Activated CD4-positive, CD25-positive, alpha-beta regulatory T cell (primary cell): Measurements from ENCODE around the gene TOR1A.
"Not testable (repeated sequence)": the region's sequence is repeated elsewhere in the genome, so short reads cannot be mapped to it uniquely, and the experiment has no call there.

Experiments used
- DNase-seq, 4 experiments: peaks; one replicate each; lab custom pipeline; 2025; lab: John Stamatoyannopoulos, UW

TOR1A gene

DNA sequence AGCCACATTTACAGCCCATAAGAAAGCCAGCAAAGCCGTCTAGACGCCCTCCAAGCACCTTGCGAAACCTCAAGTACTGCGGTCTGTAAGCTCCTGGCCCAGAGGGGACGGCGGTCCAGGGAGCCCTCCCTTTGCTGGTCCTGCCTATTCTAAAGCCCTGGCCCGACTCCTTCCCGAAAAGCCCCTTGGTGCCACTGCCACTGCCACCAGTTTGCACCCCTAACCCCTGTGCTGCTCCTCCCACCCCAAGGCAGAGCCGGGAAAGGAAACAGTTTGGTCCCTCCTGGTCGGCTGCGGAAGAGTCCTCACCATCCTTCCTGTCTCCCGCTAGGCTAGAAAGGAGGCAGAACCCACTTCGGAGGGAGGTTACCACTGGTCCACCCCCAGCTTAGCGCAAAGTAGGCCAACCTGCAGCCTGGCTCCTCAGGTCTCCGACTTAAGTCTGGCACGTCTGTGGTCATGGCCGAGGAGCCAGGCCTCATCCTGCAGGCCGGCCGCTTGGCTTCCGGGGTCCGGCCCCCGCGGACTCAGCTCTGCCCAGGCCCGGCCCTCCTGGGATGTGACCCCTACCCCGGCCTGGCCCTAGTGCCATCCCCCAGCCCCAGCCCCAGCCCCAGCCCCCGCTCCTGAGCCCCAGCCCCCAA lies 916 bp downstream of the TOR1A start:
- no peak for DNase-seq

DNA sequence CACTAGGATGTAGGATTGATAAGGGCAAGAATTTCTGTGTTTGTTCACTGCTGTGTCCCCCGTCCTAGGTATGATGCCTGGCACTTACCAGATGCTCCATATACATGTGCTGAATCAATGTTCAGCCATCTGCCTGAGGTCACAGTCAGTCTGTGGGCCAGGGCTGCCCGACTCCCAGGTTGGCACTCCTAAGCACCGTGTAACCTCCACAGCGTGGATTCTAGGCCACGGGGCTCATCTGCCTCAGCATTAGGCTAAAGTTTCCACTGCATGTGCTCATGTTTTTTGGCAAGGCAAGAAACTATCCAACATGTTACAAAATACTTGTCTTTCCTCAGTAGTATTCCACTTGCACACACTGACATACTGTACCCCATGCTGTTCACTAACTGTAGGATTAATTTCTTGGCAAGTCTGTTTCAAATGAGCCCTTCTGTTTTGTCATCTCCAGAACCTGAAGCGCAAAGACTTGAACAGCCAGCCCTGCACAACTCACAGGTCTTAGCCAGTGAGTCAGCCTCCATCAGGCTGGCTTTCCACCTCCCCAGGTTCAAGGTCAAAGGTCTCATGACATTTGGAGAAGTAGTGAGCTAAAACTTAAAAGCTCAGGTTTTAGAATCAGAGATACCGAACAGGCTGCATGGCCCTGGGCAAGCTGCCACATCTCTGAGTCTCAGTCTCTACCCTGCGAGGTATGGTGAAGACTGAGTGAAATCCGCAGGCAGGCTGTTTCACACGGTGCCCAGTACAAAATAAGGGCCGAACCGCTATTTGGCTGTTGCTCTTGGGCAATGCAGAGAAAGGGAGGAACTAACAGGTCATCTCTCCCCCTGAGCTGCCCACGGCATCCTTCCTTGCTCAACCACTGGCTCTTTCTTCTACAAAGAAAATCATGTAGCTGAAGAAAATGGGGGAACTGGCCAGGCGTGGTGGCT lies 7.2 kb downstream of the TOR1A start:
- DNase-seq: no peak

DNA sequence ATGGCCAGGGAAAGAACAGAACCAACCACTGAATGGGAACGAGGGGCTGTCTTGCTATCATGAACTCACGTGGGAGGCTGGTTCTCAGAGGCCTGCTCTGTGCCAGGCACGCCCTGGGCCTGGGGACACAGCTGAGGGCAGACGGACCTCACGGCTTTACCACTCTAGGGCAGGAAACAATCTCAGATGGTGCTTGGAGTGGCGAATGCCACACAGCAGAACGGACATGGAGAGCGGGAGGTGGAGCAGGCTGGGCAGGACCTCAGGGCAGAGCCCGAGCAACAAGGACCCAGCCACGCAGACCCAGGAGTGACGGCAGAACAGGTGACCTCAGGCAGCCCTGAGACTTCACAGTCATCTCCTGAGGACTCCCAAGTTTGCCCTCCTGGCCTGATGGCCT lies 8.7 kb downstream of the TOR1A start:
- DNase-seq: no peak

DNA sequence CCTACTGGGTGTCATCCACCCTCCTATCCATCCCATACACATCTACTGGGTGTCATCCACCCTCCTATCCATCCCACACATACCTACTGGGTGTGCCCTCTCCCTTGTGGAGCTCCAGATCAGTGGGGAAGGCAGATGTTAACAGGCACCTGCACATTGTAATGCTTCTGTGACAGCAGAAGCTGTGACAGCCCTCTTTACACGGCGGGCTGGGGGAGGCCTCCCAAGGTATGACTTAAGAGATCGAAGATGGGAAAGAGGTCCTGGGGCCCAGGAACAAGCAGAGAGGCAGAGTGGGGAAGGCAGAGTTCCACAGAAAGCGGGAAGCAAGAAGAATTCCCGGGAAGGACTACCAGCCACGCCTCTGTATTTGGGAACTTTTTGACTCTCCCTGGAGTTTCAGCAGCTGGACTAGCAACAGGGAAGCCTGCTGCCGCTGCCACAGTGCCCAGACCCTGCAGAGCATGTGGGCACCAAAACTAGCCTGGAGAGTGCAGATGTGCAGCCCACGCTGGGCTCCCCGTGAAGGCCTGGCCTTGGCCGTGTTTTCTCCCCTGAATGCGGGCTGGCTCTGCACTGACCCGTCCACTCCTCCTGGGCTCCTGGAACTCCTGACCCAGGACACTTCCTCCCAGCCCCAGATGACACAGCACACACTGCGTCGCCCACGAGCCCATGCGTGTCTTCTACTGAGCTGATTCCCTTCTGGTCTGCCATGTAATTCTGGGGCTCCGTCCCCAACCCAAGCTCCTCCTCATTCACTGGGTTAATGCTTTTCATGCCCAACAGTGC lies 9.3 kb downstream of the TOR1A start:
- no peak for DNase-seq

DNA sequence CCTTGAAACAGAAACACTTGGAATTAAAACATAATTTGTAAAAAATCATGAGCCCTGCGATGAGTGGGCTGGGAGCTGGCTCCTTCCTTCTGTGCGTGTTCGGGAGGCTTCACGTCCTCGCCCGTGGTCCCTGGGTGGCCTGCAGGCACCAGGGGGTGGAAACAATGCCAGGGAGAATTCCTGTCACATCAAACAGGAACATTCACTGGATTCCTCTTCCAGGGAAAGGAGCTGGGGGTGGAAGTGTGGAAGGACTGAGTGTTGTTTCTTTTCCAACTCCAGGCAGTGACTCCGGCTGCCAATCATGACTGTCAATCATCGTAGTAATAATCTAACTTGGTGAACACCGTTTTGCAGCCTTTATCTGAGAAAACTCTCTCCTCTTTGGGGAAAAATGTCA lies 10.3 kb downstream of the TOR1A start:
- DNase-seq: no peak

DNA sequence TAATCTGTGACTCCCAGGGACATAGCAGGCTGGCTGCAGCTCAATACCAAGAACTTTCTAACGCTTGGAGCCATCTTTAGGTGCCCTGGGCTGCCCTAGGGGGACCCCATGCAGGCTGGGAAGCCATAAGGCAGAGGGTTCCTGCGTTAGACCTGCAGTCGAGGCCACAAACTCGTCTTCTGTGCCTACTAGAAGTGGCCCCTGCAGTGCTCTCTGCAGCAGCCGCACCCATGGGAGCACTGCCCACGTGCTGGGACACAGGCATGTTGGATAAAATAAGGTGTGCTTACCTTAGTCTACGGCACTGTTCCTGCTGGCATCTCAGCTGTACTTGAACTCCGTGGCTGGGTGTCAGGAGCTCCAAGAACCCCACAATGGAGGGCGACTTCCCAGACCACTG lies 11.6 kb downstream of the TOR1A start:
- DNase-seq: no peak

DNA sequence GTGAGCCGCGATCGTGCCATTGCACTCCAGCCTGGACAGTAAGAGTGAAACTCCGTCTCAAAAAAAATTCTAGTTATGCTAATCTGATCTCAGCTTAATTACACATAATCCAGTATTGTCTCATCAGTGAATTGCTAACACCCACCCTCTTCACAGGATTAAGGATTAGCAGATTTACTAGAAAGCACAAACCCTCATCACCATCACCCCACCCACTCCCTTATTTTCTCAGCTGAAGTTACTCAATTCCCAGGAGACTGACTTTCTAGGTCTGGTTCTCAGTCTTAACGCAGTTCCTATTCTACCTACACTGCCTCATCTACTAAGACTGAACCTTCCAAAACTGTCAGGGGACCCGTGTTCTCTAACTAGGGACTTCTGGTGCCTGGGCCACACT lies 12.0 kb downstream of the TOR1A start:
- DNase-seq: no peak

DNA sequence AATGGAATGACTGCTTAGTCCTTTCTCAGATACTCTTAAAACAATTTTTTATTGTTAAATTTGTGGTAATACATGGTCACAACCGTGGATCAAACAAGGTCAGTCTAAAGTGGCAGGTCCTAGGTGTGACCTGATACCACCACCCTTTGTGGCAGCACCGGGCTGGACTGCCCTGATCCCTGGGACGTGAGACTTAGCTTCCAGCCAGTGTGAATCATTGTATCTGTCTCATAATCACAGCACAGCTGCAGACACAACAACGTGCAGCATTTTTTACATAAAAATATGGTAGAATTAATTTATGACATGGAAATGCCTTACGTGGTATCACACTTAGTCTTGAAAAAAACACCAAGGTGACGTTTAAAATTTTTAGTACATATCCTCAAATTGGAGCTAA lies 13.1 kb downstream of the TOR1A start:
- DNase-seq: no peak

DNA sequence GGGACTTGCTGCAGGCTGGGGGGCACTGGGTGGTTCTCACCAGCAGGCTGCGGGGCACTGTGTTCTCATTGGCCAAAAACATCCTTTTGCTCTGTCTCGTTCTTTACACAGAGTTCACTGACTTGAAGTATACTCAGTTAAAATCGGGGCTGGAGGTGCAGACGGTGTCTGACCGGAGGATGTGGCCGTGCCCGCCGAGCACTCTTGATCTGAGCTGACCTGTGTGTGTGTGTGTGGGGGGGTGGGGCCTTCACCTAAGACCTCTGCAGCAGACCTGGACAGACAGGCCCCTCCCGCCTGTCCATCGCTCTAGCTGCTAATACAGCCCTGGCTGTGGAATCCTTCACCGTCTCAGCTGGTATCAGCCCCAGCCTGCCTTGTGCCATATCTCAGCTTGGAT lies 13.8 kb downstream of the TOR1A start:
- DNase-seq: no peak

DNA sequence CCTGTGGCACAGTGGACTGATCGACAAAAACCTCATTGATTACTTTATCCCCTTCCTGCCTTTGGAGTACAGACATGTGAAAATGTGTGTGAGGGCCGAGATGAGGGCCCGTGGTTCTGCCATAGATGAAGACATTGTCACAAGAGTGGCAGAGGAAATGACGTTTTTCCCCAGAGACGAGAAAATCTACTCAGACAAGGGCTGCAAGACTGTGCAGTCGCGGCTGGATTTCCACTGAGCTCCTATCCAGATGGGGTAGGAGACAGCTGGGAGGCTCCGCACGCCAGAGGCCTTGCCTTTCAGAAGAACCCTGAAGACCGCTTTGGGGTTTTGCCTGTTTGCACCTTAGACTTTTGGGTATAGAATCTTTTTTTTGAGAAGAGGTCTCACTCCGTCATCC lies 14.6 kb downstream of the TOR1A start:
- no peak for DNase-seq

DNA sequence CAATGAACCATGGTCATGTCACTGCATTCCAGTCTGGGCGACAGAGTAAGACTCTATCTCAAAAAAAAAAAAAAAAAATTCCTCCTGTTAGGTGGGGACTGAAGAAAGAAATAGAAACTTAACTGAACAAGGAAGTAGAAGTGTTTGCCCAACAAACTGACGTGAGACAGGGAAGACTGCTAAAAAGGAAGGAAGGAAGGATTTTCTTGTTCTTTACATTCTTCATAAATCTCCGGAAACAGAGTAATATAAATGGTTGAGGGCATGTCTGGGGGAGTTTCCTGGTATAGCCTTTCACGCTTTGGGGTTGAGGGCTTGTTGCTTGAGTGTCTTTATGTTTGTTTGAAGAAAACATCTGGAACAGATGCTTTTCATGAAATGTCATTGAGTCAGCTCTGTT lies 17.9 kb downstream of the TOR1A start:
- no peak for DNase-seq

DNA sequence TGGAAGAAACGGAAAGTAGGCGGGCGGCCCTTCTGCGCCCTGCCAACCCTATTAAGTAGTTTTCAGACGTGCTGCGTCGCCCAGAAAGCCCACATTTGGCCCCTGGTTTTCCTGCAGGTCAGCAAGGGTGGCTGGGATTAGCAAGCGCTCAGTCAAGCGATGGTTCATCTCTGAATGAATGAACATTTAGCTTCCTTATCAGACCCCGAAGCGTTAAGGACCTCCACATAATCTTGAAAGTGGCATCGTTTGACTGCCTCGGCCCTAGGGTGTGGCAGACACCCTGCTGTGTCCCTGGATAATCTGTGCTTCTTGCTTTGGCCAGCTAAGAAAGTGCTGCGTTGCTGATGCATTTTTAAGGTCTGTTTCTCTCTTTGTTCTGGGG lies 20.3 kb downstream of the TOR1A start:
- DNase-seq: no peak

DNA sequence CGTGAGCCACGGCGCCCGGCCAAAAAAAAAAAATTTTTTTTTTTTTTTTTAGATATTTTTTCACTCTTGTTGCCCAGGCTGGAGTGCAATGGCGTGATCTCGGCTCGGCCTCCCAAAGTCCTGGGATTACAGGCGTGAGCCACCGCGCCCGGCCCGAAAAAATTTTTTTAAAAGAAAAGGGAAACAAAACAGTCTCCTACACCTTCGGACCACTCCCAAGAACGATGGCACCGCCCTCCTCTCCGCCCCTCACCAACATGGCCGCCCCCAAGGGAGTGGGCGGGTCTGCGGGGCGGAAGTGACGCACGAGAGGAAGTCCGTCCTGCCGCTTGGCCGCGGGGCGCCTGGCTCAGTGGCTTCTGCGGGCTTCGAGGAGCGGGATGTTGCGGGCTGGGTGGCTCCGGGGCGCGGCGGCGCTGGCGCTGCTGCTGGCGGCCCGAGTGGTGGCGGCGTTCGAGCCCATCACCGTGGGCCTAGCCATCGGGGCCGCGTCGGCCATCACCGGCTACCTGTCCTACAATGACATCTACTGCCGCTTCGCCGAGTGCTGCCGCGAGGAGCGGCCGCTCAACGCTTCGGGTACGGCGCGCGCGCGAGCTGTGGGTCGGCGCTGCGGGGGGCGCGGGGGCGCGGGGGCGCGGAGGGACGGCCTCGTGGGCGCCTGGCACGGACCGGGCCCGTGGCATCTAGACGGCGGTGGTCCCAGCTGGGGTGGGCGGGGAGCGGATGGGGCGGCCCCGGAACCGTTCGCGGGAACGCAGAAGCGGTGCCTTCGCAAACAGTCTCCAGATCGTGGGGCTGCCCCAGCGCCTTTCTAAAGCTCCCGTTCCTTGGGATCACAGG lies 20.9 kb downstream of the TOR1A start, which contains the start of gene TOR1B:
Gene TOR1B (plus strand): TSS at position 352 of the 843 bp plus-strand sequence. CDS start 29 bp downstream, at position 381.
- peak; percentile 87 to 91 (median 89) for DNase-seq

DNA sequence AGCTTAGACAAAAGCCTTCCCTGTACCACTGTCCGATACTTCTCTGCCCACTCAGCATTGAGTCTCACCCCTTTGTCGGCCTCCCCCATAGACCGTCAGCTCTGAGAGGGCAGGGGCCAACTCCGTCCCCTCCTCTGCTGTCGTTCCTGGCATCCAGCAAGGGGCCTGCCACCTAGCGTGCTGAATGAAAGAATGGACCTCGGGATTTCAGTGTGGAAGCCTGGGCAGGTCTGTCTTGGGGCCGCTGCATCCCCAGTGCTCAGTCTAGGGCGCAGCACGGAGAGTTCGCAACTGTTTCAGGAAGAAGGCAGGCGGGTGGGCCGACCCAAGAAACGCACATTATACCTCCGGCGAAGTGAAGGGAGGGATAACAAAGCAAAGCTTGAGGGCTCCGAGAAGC lies 22.4 kb downstream of the TOR1A start:
- no peak for DNase-seq

DNA sequence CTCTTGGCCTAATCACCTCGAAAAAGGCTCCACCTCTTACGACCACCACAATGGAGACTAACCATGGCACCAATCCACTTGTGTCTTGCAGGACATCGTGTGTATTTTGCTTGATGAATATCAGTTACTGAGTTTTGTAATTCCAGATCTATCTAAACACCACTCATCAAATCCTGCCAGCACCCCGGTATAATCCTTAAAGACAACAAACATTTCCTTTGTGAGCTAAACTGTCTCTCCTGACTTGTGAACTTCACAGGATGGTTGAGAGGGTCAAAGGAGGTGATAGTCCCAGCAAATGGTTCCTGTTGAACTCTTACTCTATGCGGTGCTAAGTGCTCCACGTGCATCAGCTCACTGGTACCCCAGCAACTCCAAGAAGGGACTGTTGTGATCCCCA lies 25.0 kb downstream of the TOR1A start:
- DNase-seq: no peak

DNA sequence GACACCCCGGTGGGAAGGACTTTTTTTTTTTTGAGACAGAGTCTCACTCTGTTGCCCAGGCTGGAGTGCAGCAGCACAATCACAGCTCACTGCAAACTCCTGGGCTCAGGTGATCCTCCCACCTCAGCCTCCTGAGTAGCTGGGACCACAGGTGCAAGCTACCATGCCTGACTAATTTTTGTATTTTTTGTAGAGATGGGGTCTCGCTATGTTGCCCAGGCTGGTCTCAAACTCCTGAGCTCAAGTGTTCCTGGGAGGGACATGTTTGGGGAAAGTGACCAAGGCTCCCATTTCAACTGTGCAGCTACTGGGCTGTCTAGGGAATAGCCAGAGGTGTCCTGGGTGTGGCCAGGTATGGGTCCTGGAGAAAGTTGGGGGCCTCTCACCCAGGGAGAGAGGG lies 27.9 kb downstream of the TOR1A start:
- DNase-seq: not testable (repeated sequence)

DNA sequence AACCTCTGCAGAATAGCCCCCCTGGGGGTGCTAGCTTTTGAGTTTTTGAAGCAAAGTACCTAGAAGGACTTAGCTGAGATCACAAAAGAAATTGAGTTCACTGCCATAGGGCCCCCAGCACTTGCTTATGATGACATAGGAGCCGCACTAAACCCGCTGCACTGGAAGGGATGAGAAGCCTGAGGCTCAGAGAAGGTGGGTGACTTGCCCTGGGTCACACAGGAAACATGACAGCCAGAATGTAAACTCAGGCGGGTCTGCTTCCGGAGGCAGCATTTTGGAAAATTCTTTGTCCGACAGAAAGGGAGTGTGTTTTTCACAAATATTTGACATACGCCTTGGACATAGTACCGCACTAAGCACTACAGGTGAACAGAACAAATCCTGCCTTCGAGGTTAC lies 29.4 kb downstream of the TOR1A start:
- no peak for DNase-seq

DNA sequence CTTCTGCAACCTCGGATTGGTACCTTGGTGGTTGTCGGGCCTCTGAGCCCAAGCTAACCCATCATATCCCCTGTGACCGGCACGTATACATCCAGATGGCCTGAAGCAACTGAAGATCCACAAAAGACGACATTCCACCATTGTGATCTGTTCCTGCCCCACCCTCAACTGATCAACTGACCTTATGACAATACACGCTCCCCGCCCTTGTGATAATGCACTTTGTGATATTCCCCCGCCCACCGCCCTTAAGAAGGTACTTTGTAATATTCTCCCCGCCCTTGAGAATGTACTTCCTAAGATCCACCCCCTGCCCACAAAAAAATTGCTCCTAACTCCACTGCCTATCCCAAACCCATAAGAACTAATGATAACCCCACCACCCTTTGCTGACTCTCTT lies 37.5 kb downstream of the TOR1A start:
- DNase-seq: no peak

DNA sequence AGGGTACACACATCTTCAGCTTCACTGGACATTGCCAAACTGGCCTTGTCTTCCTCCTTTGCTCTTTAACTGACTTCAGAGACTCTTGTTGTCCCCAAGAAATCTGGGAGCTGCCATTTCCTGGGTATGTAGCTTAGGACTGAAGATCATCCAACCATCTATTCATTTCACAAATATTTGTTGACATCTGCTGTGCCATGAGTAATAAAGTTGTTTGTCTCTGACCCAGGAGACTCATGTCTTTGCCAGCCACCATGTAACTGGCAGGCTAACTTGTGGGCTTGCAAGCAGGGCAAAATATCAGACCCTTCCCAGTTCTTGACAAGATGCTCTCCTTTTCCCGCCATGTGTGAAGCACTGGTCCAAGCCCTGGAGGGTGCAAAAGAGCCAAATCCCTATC lies 38.1 kb downstream of the TOR1A start:
- DNase-seq: no peak

DNA sequence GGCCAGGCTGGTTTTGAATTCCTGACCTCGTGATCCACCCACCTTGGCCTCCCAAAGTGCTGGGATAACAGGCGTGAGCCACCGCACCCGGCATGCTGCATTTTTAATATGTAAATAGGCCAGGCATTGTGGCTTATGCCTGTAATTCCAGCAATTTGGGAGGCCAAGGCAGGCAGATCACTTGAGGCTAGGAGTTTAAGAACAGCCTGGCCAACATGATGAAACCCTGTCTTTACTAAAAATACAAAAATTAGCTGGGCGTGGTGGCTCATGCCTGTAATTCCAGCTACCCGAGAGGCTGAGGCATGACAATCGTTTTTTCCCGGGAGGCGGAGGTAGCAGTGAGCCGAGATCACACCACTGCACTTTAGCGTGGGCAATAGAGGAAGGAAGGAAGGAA lies 39.0 kb downstream of the TOR1A start:
- DNase-seq: not testable (repeated sequence)

DNA sequence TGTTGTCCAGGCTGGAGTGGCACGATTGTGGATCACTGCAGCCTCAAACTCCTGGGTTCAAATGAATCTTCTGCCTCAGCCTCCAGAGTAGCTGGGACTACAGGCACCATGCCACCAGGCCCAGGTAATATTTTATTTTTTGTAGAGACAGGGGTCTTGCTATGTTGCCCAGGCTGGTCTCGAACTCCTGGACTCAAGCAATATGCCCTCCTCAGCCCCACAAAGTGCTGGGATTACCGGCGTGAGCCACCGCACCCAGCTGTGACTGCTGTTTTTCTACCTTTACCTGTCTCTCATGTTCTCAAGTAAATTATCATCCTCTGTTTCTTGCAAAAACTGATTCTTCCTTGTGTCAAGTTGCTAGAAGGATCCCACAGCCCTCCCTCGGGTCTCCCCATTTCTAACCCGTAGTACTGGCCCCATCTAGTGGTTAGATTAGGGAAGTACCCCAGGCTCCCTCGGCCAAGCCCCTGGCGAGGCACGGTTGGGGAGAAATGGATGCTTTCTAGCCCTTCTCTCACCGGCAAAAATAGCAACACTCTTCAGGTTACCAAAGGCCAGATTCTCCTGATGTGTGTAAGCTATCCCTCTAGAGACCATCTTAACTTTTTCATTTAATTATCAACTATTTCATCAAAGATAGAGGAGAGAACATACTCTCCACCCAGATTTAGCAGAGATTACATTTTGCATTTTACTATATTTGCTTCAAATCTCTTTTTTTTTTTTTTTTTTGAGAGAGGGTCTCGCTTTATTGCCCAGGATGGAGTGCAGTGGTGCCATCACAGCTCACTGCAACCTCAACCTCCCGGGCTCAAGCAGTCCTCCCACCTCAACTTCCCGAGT lies 40.2 kb downstream of the TOR1A start:
- peak; percentile 29 to 52 (median 44) for DNase-seq
